HCT116 (cell line): ENCODE measurements around the gene GABBR1.

Source experiments
- ATF3 ChIP-seq: IDR thresholded peaks from 2 replicates; pipeline ENCODE4 v1.6.1; 2012
- CEBPB ChIP-seq: IDR thresholded peaks from 2 replicates; pipeline ENCODE4 v1.6.1; 2012; ENCODE audit warnings: low read depth
- CTCF ChIP-seq, 3 experiments: fragments of 200-600 bp in 1 of 3; sonication (generic) in 1 of 3; IDR thresholded peaks in 2 of 3; conservative IDR thresholded peaks in 1 of 3; 2 replicates each; pipeline ENCODE4 v1.5.1; 2012 to 2017; ENCODE audit warnings: low read depth in 2 of 3, low read length in 2 of 3, antibody characterized with exemption in 1 of 3, borderline replicate concordance in 1 of 3, control low read depth in 1 of 3, mild to moderate bottlenecking in 1 of 3, mixed read lengths in 1 of 3, mixed run types in 1 of 3, moderate library complexity in 1 of 3; ENCODE audit not compliant: insufficient read depth in 1 of 3
- EZH2 ChIP-seq: fragments of 200-600 bp; sonication (generic); IDR thresholded peaks from 2 replicates; pipeline ENCODE4 v1.6.1; 2017; ENCODE audit warnings: antibody characterized with exemption, mixed run types
- POLR2A ChIP-seq: IDR thresholded peaks from 2 replicates; pipeline ENCODE4 v1.7.0; 2011; ENCODE audit warnings: borderline replicate concordance; ENCODE audit not compliant: insufficient read depth, insufficient read length; ENCODE audit errors: extremely low read depth
- POLR2AphosphoS5 ChIP-seq: IDR thresholded peaks from 2 replicates; pipeline ENCODE4 v1.6.1; 2011; ENCODE audit warnings: mild to moderate bottlenecking, low read depth, low read length, moderate library complexity
- RAD21 ChIP-seq: IDR thresholded peaks from 2 replicates; pipeline ENCODE4 v1.6.1; 2012; ENCODE audit warnings: low read depth, mild to moderate bottlenecking
- SIN3A ChIP-seq: IDR thresholded peaks from 2 replicates; pipeline ENCODE4 v1.6.1; 2012; ENCODE audit warnings: low read depth
- TCF7L2 ChIP-seq: IDR thresholded peaks from 2 replicates; pipeline ENCODE4 v1.7.0; 2011; ENCODE audit warnings: borderline replicate concordance, inconsistent platforms; ENCODE audit not compliant: insufficient read depth, insufficient read length; ENCODE audit errors: extremely low read depth

- TF ChIP-seq EZH2, result no peak
- no peak for TF ChIP-seq TCF7L2
- TF ChIP-seq CTCF (IDR thresholded peaks at IDR 0.05 in 2 of 3, conservative IDR thresholded peaks at IDR 0.05 in 1 of 3; ENCODE audit: borderline replicate concordance in 1 of 3, insufficient read depth in 1 of 3, low read depth in 2 of 3, low read length in 2 of 3), result no peak
- TF ChIP-seq SIN3A, result no peak
- TF ChIP-seq RAD21, result no peak
- no peak for TF ChIP-seq POLR2A
- TF ChIP-seq ATF3, result no peak
- no peak for TF ChIP-seq POLR2AphosphoS5
- no peak for TF ChIP-seq CEBPB
Observed at GRCh38 chr6:29608131-29608530, 24.9 kb downstream of the GABBR1 start.
